ENCODE data around the gene DDX20.
A peak's percentile ranks its signal among the peaks of the same experiment; 100 is the strongest.

DDX20 gene

DNA sequence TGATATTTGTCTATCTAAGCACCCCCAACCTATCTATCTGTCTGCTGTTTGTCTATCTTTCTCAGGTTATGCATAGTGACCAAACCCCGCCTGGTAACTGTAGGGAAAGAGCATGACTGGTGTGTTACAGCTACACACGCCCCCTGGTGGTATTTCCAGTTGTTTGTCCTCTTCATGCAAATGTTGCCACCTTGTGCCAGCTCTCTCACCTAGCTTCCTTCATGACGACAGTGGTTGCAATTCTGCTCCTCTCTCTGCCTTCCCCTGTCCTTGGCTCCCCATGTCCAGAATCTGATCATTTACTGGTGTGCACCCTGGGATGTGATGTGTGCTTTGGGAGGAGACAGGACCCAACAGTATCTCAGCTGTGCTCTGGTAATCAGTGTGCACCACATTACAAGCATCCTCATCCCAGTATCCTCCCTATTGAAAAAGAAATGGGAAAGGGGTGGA is 8.4 kb upstream of the DDX20 start:
- peak in 1 of 3 experiments; percentile 59 for DNase-seq (ENCODE audit: low read depth in 2 of 3, low spot score in 2 of 3)

GRCh38 chr1:111747947-111748346 is 7.8 kb upstream of the DDX20 start:
- no peak for DNase-seq (ENCODE audit: low read depth in 2 of 3, low spot score in 2 of 3)

DNA sequence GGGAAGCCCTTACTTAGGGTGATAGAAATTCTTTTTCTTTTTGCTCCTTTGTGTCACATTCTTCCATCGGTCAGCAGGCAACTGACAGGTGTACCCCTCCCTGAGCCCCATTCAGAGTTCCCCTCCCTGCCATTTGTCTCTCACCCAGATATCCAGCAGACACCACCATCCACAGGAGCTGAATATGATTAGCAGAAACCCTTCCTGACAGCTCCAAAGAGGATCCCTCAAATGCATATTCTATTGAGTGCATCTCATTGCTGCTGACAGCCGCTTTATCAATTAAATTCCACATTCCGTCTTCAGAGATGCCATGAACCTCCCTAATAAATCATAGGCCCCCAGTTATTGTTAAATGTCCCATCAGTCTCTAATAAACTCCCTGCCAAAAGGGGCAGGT is 6.1 kb upstream of the DDX20 start:
- DNase-seq (ENCODE audit: low read depth in 2 of 3, low spot score in 2 of 3) = no peak

- no peak for DNase-seq (ENCODE audit: low read depth in 2 of 3, low spot score in 2 of 3)
Observed at GRCh38 chr1:111750856-111751255, 4.8 kb upstream of the DDX20 start.

- DNase-seq (ENCODE audit: low read depth in 2 of 3, low spot score in 2 of 3) = no peak
Observed at GRCh38 chr1:111751906-111752575, 3.7 kb upstream of the DDX20 start.

- DNase-seq (ENCODE audit: low read depth in 2 of 3, low spot score in 2 of 3) = no peak
Observed at GRCh38 chr1:111754984-111755330, 744 bp upstream of the DDX20 start.

GRCh38 chr1:111756124-111756513 is 418 bp downstream of the DDX20 start:
- DNase-seq (ENCODE audit: low read depth in 2 of 3, low spot score in 2 of 3) = no peak

- no peak for DNase-seq (ENCODE audit: low read depth in 2 of 3, low spot score in 2 of 3)
Observed at GRCh38 chr1:111758373-111758772, 2.7 kb downstream of the DDX20 start.

GRCh38 chr1:111761717-111762116 is 6.0 kb downstream of the DDX20 start:
- DNase-seq (ENCODE audit: low read depth in 2 of 3, low spot score in 2 of 3) = no peak

DNA sequence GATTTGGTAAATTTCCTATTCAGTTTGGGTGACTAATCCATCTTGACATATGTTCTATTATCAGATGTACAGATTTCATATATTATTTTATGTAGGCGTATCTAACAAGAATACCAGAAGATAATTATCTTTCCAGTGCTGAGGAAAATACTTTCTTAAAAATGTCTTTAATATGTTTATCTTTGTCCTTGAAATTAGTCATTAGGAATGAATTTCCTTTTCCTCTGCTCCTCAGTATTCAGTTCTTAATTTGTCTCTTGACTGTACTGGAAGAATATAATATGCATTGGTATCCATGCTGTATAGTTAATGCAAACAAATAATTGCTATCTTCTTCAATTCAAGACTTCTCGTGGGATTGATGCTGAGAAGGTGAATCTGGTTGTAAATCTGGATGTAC is 6.6 kb downstream of the DDX20 start:
- DNase-seq (ENCODE audit: low read depth in 2 of 3, low spot score in 2 of 3) = no peak

- DNase-seq (ENCODE audit: low read depth in 2 of 3, low spot score in 2 of 3) = no peak
Observed at GRCh38 chr1:111768023-111768422, 12.3 kb downstream of the DDX20 start.

DNA sequence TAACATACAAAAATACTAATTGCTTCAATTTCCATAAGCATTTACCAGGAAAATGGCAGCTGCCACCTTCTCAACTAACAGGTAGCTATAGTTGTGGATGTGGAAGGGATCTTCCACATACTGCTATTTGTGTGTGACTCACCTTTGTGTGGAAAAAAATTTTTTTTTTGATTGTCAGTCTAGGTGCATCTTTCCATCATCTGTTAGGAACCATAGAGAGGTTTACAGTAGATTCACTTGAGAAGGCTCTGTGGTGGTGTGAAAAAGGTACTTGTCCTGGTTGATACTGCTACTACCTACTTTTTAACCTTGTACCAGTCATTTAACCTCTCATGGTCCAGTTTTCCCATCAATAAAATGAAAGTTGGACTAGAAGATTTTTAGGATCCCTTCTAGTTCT is 12.9 kb downstream of the DDX20 start:
- no peak for DNase-seq (ENCODE audit: low read depth in 2 of 3, low spot score in 2 of 3)

GRCh38 chr1:111769517-111770146 is 13.9 kb downstream of the DDX20 start:
- DNase-seq (ENCODE audit: low read depth in 2 of 3, low spot score in 2 of 3) = no peak

DNA sequence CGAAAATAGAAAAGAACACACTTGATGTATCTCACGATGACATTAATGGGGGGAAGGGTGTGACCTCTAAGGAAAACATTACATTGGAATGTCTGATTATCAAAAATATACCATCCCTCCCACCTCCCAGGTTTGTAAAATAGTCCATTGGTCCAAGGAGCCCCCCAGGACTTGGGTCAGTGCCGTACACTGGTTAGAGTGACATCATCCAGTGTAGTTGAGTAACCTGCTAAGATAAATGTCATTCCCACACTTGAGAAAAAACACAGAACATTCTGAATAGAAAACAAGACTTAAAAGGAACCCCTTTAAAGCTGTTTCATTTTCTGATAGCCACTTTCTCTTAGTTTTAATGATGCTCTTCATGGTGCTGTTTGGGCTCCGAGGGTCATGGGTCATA is 15.2 kb downstream of the DDX20 start:
- DNase-seq (ENCODE audit: low read depth in 2 of 3, low spot score in 2 of 3) = no peak

- no peak for DNase-seq (ENCODE audit: low read depth in 2 of 3, low spot score in 2 of 3)
Observed at GRCh38 chr1:111775966-111776365, 20.3 kb downstream of the DDX20 start.

DNA sequence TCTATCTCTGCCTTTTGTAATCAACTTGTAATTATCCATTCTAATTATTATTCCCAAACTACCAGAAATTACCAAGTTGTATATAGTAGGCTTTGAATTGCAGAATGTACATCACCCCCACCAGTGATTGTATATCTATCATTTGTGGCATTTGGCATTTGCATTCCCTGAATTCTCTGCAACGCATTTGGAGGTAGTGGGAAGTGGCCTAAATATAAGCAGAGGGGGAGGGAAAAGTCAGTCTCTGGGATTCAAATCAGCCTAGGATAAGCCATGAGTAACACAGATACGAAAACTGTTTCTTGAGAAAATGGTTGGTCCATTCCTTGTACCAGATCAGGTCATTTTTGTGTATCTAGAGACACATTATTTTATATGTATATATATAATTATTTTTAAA is 20.7 kb downstream of the DDX20 start:
- DNase-seq (ENCODE audit: low read depth in 2 of 3, low spot score in 2 of 3) = no peak

DNA sequence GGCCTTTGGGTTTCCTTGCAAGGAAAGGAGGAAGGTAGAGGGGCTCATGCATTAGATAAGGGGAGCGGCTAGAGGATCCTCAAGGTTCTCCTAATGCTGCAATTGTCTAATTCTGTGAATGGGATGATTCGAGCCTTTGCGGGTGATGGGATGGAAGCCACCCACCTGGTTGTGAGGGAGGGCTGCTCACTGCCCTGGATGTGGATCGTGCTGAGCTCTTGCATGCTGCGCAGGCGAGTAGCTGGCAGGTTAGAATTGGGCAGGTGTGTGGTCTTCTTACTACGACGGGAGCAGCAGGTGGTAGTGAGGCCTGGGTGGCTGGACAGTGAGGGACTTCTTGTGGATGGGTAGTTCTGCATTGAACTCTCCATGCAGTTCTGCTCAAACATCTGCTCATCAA is 21.2 kb downstream of the DDX20 start:
- DNase-seq (ENCODE audit: low read depth in 2 of 3, low spot score in 2 of 3) = no peak

DNA sequence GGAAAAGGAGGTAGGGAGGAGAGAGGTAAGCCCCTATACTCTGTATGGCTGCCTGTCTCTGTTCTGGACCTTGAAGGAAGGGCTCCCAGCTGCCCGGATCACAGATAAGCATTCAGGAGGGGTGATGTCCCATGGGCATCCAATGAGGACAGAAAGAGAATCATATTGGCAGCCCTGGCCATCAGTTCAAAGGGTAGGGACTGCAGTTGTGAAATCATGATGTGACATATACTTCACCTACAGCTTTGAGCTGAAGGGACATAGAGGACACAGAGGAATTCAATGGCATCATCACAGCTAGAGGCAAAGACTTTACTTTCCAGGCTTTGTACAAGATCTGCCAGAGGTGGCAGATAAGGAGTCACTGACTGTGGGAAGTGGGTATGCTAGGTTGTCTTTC is 21.6 kb downstream of the DDX20 start:
- no peak for DNase-seq (ENCODE audit: low read depth in 2 of 3, low spot score in 2 of 3)

GRCh38 chr1:111778066-111778465 is 22.4 kb downstream of the DDX20 start:
- DNase-seq (ENCODE audit: low read depth in 2 of 3, low spot score in 2 of 3) = no peak

DNA sequence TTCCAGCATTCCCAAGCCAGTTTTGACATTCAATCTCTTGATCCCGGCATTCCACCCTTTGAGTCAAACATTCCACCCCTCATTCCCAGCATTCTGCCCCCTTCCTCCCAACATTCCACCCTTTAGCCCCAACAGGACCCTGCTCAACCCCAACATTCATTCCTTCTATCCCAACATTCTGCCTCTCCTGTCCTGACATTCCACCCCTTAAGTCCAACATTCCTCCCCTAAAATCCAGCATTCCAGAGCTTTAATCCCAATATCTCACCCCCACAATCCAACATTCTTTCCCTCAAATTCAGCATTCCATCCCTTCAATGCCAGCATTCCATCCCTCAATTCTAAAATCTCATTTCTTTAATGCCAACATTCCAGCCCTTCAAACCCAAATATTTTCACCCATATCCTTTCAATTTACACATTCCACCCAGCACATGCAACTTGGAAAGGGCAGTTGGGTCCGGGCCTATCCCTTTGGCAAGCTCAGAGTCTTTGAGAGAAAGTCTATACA is 22.9 kb downstream of the DDX20 start:
- no peak for DNase-seq (ENCODE audit: low read depth in 2 of 3, low spot score in 2 of 3)

- DNase-seq (ENCODE audit: low read depth in 2 of 3, low spot score in 2 of 3) = no peak
Observed at GRCh38 chr1:111779546-111779945, 23.8 kb downstream of the DDX20 start.

DNA sequence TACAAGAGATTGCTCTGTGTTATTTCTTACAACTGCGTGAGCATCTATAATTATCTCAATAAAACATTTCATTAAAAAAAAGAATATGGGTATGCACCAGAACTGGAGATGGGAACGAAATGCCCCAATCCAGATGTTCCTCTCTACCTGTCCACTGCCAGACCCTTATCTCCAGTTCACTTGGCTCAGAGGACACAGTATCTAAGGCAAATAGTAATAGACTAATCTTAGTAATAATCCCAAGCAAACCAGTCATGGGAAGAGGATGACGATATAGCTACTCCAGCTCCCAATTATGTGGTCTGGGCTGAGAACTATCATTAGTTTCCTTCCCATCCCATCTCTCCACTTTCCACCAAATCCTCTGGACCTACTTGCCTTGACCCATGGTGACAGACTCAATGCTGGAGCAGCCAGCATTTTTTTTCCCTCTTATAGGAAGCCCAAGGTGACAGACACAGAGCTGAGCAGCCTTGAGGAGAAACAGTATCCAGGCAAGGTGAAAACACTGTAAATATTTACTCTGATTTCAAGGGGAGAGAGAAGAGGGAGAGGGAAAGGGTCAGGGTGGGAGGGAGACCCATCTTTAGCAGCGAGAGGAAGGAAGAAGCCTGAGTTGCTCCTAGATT is 28.7 kb downstream of the DDX20 start:
- no peak for DNase-seq (ENCODE audit: low read depth in 2 of 3, low spot score in 2 of 3)
